ENCODE data around the gene INSYN2B.

GRCh38 chr5:169935762-169936161 lies 44.5 kb downstream of the INSYN2B start:
- TF ChIP-seq GATA3 (IDR thresholded peaks at IDR 0.05; ENCODE audit: low read depth, low read length) (no peak), GATA2 (IDR thresholded peaks at IDR 0.05; ENCODE audit: low read depth, low read length) (no peak)

All from SH-SY5Y (cell line).